ENCODE data around the gene SLC9A4. TPM values are rescaled to one million over a fixed set of nuclear protein-coding genes. Genes with fewer than 3 reads are reported as not detected.

Gene SLC9A4
- total and polyA plus RNA-seq, 5 donors = not detected

GRCh38 chr2:102520801-102521200 is 47.8 kb downstream of the SLC9A4 start:
- Histone ChIP-seq H3K27me3 (ENCODE audit: control insufficient read depth, insufficient read depth) (no peaks in the 10 kb centered on the region), H3K27ac (ENCODE audit: low read length) (no peak overlapping the region), H3K9me3 (ENCODE audit: control insufficient read depth, low read length) (no peaks in the 10 kb centered on the region), H3K4me1 (ENCODE audit: control insufficient read depth, insufficient read depth, low read length) (no peaks in the 10 kb centered on the region), H3K4me3 (ENCODE audit: low read length) (no peak overlapping the region)
- intact Hi-C loops (cut with DNase I) = no loop called here
- 56% methylated on average over 1 of the region's 1 CpG for WGBS
- no peak for ATAC-seq
- no peak for DNase-seq

- no peaks in the 10 kb centered on the region for H3K4me1 ChIP-seq (ENCODE audit: control insufficient read depth, insufficient read depth, low read length)
- intact Hi-C loops (cut with DNase I) = no loop called here
- H3K27ac ChIP-seq (ENCODE audit: low read length) = no peak overlapping the region
- DNase-seq = no peak
- no peak overlapping the region for H3K4me3 ChIP-seq (ENCODE audit: low read length)
- WGBS = 81% methylated on average over 4 of the region's 4 CpGs
- H3K9me3 ChIP-seq (ENCODE audit: control insufficient read depth, low read length) = no peaks in the 10 kb centered on the region
- H3K27me3 ChIP-seq (ENCODE audit: control insufficient read depth, insufficient read depth) = no peaks in the 10 kb centered on the region
- no peak for ATAC-seq
These were observed 49.1 kb downstream of the SLC9A4 start for GRCh38 chr2:102522162-102522561.

- no peak for DNase-seq
- intact Hi-C loops (cut with DNase I) = no loop called here
- Histone ChIP-seq H3K27ac (ENCODE audit: low read length) (no peak overlapping the region), H3K4me1 (ENCODE audit: control insufficient read depth, insufficient read depth, low read length) (no peaks in the 10 kb centered on the region), H3K27me3 (ENCODE audit: control insufficient read depth, insufficient read depth) (no peaks in the 10 kb centered on the region), H3K4me3 (ENCODE audit: low read length) (no peak overlapping the region), H3K9me3 (ENCODE audit: control insufficient read depth, low read length) (no peaks in the 10 kb centered on the region)
- ATAC-seq = no peak
- WGBS = 88% methylated on average over 3 of the region's 3 CpGs
These were observed 49.9 kb downstream of the SLC9A4 start for GRCh38 chr2:102522890-102523289.

GRCh38 chr2:102523651-102524050 is 50.6 kb downstream of the SLC9A4 start:
- ATAC-seq = no peak
- H3K27ac ChIP-seq (ENCODE audit: low read length) = no peak overlapping the region
- intact Hi-C loops (cut with DNase I) = no loop called here
- no peaks in the 10 kb centered on the region for H3K4me1 ChIP-seq (ENCODE audit: control insufficient read depth, insufficient read depth, low read length)
- WGBS = 66% methylated on average over 3 of the region's 3 CpGs
- H3K4me3 ChIP-seq (ENCODE audit: low read length) = no peak overlapping the region
- no peak for DNase-seq
- H3K9me3 ChIP-seq (ENCODE audit: control insufficient read depth, low read length) = no peaks in the 10 kb centered on the region
- H3K27me3 ChIP-seq (ENCODE audit: control insufficient read depth, insufficient read depth) = no peaks in the 10 kb centered on the region

- Histone ChIP-seq H3K9me3 (ENCODE audit: control insufficient read depth, low read length) (no peaks in the 10 kb centered on the region), H3K4me1 (ENCODE audit: control insufficient read depth, insufficient read depth, low read length) (no peaks in the 10 kb centered on the region), H3K27ac (ENCODE audit: low read length) (no peak overlapping the region), H3K27me3 (ENCODE audit: control insufficient read depth, insufficient read depth) (no peaks in the 10 kb centered on the region), H3K4me3 (ENCODE audit: low read length) (no peak overlapping the region)
- ATAC-seq (no peak), DNase-seq (no peak)
- intact Hi-C loops (cut with DNase I) = no loop called here
These were observed 54.1 kb downstream of the SLC9A4 start for GRCh38 chr2:102527086-102527485.

- no peak overlapping the region for H3K27ac ChIP-seq (ENCODE audit: low read length)
- ATAC-seq (no peak), DNase-seq (no peak)
- WGBS = 66% methylated on average over 2 of the region's 2 CpGs
- no peaks in the 10 kb centered on the region for H3K9me3 ChIP-seq (ENCODE audit: control insufficient read depth, low read length)
- intact Hi-C loops (cut with DNase I) = no loop called here
- no peak overlapping the region for H3K4me3 ChIP-seq (ENCODE audit: low read length)
- no peaks in the 10 kb centered on the region for H3K27me3 ChIP-seq (ENCODE audit: control insufficient read depth, insufficient read depth)
- no peaks in the 10 kb centered on the region for H3K4me1 ChIP-seq (ENCODE audit: control insufficient read depth, insufficient read depth, low read length)
These were observed 65.5 kb downstream of the SLC9A4 start for GRCh38 chr2:102538491-102538890.

GRCh38 chr2:102540882-102541281 is 67.9 kb downstream of the SLC9A4 start:
- no peaks in the 10 kb centered on the region for H3K4me1 ChIP-seq (ENCODE audit: control insufficient read depth, insufficient read depth, low read length)
- ATAC-seq (peak in 1 of 2 donors; percentile 98), DNase-seq (peak in 1 of 3 donors; percentile 32)
- intact Hi-C loops (cut with DNase I) = no loop called here
- H3K9me3 ChIP-seq (ENCODE audit: control insufficient read depth, low read length) = no peaks in the 10 kb centered on the region
- H3K27me3 ChIP-seq (ENCODE audit: control insufficient read depth, insufficient read depth) = no peaks in the 10 kb centered on the region
- H3K4me3 ChIP-seq (ENCODE audit: low read length) = no peak overlapping the region
- H3K27ac ChIP-seq (ENCODE audit: low read length) = no peak overlapping the region
- 53% methylated on average over 4 of the region's 4 CpGs for WGBS

GRCh38 chr2:102544182-102544581 is 71.2 kb downstream of the SLC9A4 start:
- Histone ChIP-seq H3K9me3 (ENCODE audit: control insufficient read depth, low read length) (no peaks in the 10 kb centered on the region), H3K4me3 (ENCODE audit: low read length) (no peak overlapping the region), H3K4me1 (ENCODE audit: control insufficient read depth, insufficient read depth, low read length) (no peaks in the 10 kb centered on the region), H3K27ac (ENCODE audit: low read length) (no peak overlapping the region), H3K27me3 (ENCODE audit: control insufficient read depth, insufficient read depth) (no peaks in the 10 kb centered on the region)
- ATAC-seq (no peak), DNase-seq (no peak)
- WGBS = 61% methylated on average over 1 of the region's 1 CpG
- intact Hi-C loops (cut with DNase I) = no loop called here

- no peaks in the 10 kb centered on the region for H3K9me3 ChIP-seq (ENCODE audit: control insufficient read depth, low read length)
- no peak overlapping the region for H3K4me3 ChIP-seq (ENCODE audit: low read length)
- no peak overlapping the region for H3K27ac ChIP-seq (ENCODE audit: low read length)
- 81% methylated on average over 2 of the region's 2 CpGs for whole genome bisulfite sequencing
- H3K4me1 ChIP-seq (ENCODE audit: control insufficient read depth, insufficient read depth, low read length) = no peaks in the 10 kb centered on the region
- H3K27me3 ChIP-seq (ENCODE audit: control insufficient read depth, insufficient read depth) = no peaks in the 10 kb centered on the region
- DNase-seq (no peak), ATAC-seq (no peak)
- intact Hi-C loops (cut with DNase I) = no loop called here
These were observed 74.4 kb downstream of the SLC9A4 start for GRCh38 chr2:102547462-102547861.

GRCh38 chr2:102549027-102549426 is 76.0 kb downstream of the SLC9A4 start:
- ATAC-seq (no peak), DNase-seq (no peak)
- Histone ChIP-seq H3K4me1 (ENCODE audit: control insufficient read depth, insufficient read depth, low read length) (no peaks in the 10 kb centered on the region), H3K27ac (ENCODE audit: low read length) (no peak overlapping the region), H3K27me3 (ENCODE audit: control insufficient read depth, insufficient read depth) (no peaks in the 10 kb centered on the region), H3K9me3 (ENCODE audit: control insufficient read depth, low read length) (no peaks in the 10 kb centered on the region), H3K4me3 (ENCODE audit: low read length) (no peak overlapping the region)
- 0% methylated on average over 1 of the region's 1 CpG for WGBS
- intact Hi-C loops (cut with DNase I) = no loop called here

GRCh38 chr2:102550151-102550550 is 77.1 kb downstream of the SLC9A4 start:
- no peak overlapping the region for H3K27ac ChIP-seq (ENCODE audit: low read length)
- DNase-seq (no peak), ATAC-seq (no peak)
- no peak overlapping the region for H3K4me3 ChIP-seq (ENCODE audit: low read length)
- intact Hi-C loops (cut with DNase I) = no loop called here
- H3K9me3 ChIP-seq (ENCODE audit: control insufficient read depth, low read length) = no peaks in the 10 kb centered on the region
- no peaks in the 10 kb centered on the region for H3K4me1 ChIP-seq (ENCODE audit: control insufficient read depth, insufficient read depth, low read length)
- 98% methylated on average over 2 of the region's 2 CpGs for WGBS
- H3K27me3 ChIP-seq (ENCODE audit: control insufficient read depth, insufficient read depth) = no peaks in the 10 kb centered on the region

- intact Hi-C loops (cut with DNase I) = no loop called here
These were observed 78.5 kb downstream of the SLC9A4 start for GRCh38 chr2:102551329-102552096.

More at GRCh38 chr2:102551329-102552096, 78.5 kb downstream of the SLC9A4 start:
- Histone ChIP-seq H3K4me1 (ENCODE audit: control insufficient read depth, insufficient read depth, low read length) (no peaks in the 10 kb centered on the region), H3K4me3 (ENCODE audit: low read length) (no peak overlapping the region), H3K27me3 (ENCODE audit: control insufficient read depth, insufficient read depth) (no peaks in the 10 kb centered on the region), H3K27ac (ENCODE audit: low read length) (no peak overlapping the region), H3K9me3 (ENCODE audit: control insufficient read depth, low read length) (no peaks in the 10 kb centered on the region)
- ATAC-seq = no peak
- no peak for DNase-seq
- 67% methylated on average over 2 of the region's 2 CpGs for WGBS

Data from right cardiac atrium (tissue), 5 donors.